Neuron (in vitro differentiated cells): ENCODE results near the gene SETD1B.
A peak's percentile ranks its signal among the peaks of the same experiment; 100 is the strongest.

ENCODE experiments used
- H2AFZ ChIP-seq: one replicate; pipeline ENCODE4 v1.6.1; 2013; ENCODE audit warnings: low read depth, mild to moderate bottlenecking, inconsistent platforms, low read length, moderate library complexity
- H3K27me3 ChIP-seq: one replicate; pipeline ENCODE4 v1.6.1; 2013; ENCODE audit warnings: low read length; ENCODE audit not compliant: insufficient read depth
- H3K36me3 ChIP-seq: one replicate; pipeline ENCODE4 v1.6.1; 2013; ENCODE audit warnings: low read length; ENCODE audit not compliant: insufficient read depth
- H3K4me1 ChIP-seq: one replicate; pipeline ENCODE4 v1.6.1; 2013; ENCODE audit warnings: low read length; ENCODE audit not compliant: insufficient read depth
- H3K4me3 ChIP-seq: 2 replicates; pipeline ENCODE4 v1.5.1; 2013; ENCODE audit warnings: mild to moderate bottlenecking, low read length, moderate library complexity
- H3K9me3 ChIP-seq: one replicate; pipeline ENCODE4 v1.6.1; 2013; ENCODE audit warnings: low read length

Gene SETD1B

DNA sequence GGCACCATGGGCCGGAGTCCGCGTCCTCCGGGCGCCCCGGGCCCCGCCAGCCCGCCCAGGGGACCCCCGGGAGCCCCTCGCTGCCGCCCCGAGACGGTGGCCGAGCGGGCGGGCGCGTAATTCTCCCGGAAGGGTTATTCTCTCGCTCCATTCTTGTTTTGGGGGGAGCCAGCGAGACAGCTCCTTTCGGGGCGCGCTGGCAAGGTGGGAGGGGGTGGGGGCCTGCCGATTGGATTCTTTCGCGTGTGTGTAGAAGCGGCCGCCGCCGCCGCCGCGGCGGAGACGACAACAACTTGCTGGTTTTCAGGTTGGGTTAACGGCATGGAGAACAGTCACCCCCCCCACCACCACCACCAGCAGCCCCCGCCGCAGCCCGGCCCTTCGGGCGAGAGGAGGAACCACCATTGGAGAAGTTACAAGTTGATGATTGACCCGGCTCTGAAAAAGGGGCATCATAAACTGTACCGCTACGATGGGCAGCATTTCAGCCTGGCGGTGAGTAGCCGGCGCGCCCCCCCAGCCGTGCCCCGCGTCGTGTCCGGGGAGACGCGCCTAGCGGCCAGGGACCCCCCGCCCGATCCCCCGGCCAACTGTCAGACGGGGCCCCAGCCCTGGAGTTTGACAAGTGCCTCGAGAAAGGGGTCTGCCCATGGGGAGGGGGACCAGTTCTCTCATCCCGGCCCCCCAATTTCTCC, 755 bp downstream of the SETD1B start:
- Histone ChIP-seq H3K9me3 (no peaks in the 10 kb centered on the region), H3K36me3 (peaks cover 16% of the 10 kb centered on the region), H2AFZ (no peak overlapping the region), H3K27me3 (no peaks in the 10 kb centered on the region), H3K4me3 (peak overlapping the region; percentile 88), H3K4me1 (peaks cover 31% of the 10 kb centered on the region)

DNA sequence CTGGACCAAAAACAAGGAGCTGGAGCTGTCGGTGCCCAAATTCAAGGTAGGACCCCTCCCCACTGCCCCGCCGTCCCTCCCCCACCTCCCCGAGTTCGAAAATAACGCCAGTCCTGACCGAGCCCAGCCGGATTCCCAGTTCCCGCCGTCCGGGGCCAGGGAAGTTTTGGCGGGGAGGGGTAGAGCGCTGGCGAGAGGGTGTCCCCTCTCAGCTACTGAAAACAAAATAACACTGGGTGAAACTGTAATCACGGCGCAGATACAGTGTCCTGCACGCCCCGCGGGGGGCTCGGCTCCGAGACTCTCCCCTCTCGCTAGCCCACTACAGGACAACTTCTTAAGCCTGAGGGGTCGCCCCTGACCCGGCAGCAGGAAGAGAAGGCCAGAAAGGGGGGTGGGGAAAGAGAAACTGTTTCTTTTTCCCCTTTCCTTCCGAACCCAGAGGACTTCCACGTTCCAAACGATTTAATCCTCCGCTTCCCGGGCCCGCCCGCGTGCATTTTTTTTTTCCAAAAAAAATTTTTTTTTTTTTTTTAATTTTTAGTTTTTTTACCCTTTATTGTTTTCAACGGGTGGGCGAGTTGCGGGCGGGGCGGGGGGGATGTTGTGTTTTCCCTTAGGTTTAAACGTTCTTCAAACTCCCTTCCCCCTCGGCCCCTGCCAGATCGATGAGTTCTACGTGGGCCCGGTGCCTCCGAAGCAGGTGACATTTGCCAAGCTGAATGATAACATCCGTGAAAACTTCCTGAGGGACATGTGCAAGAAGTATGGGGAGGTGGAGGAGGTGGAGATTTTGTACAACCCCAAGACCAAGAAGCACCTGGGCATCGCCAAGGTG, 1.6 kb downstream of the SETD1B start:
- no peaks in the 10 kb centered on the region for H3K27me3 ChIP-seq
- H3K36me3 ChIP-seq, result peaks cover 24% of the 10 kb centered on the region
- peak overlapping the region; percentile 88 for H3K4me3 ChIP-seq
- no peak overlapping the region for H2AFZ ChIP-seq
- no peaks in the 10 kb centered on the region for H3K9me3 ChIP-seq
- H3K4me1 ChIP-seq, result peaks cover 29% of the 10 kb centered on the region

- H3K9me3 ChIP-seq, result no peaks in the 10 kb centered on the region
- peaks cover 31% of the 10 kb centered on the region for H3K36me3 ChIP-seq
- H3K4me1 ChIP-seq, result peaks cover 30% of the 10 kb centered on the region
- no peak overlapping the region for H2AFZ ChIP-seq
- H3K4me3 ChIP-seq, result peak overlapping the region; percentile 88
- H3K27me3 ChIP-seq, result no peaks in the 10 kb centered on the region
Observed at GRCh38 chr12:121806009-121806545, 2.3 kb downstream of the SETD1B start.

DNA sequence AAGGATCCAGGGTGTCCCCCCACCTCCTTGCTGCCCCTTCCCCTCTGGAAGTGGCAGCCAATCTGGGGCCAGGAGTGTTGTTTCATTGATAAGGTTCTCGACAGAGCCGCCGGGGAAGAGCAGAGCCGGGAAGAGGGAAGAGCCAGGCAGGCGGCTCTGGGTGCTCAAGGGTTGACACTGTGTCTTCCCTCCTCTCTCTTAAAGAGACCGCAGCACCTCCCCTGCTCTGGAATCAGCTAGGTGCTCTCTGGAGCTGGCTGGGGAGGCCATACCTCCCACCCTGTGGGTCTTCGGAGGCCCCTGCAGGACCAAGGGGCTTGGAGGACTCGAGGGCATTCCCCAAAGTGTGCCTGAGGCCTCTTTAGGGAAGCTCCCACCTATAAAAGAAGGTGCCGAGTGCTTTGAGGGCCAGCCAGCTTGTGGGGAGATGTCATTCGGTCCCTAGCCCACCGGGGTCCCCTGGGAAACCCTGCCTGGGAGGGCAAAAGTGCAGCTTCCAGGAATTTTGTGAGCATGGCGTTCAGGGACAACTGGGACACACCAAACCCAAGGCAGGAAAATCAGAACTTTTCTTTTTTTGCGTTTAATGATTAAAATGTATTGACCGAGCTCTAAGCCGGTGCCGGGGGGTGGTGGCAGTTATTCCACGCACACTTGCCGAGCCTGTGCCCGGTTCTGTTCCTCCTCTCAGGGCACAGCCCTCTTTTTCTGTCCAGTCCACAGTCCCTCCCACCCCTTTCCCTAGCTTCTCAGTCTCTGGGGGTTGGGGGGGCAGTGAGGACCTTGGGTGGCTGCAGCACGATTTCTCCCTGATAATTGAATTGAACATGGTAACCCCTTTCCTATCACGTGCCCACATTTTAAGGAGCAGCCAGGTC, 3.0 kb downstream of the SETD1B start:
- no peaks in the 10 kb centered on the region for H3K9me3 ChIP-seq
- no peak overlapping the region for H2AFZ ChIP-seq
- H3K27me3 ChIP-seq, result no peaks in the 10 kb centered on the region
- H3K36me3 ChIP-seq, result peaks cover 33% of the 10 kb centered on the region
- H3K4me3 ChIP-seq, result peak overlapping the region; percentile 88
- H3K4me1 ChIP-seq, result peaks cover 31% of the 10 kb centered on the region

GRCh38 chr12:121807642-121808347, 4.0 kb downstream of the SETD1B start:
- peaks cover 32% of the 10 kb centered on the region for H3K4me1 ChIP-seq
- no peaks in the 10 kb centered on the region for H3K27me3 ChIP-seq
- H3K9me3 ChIP-seq, result no peaks in the 10 kb centered on the region
- H2AFZ ChIP-seq, result no peak overlapping the region
- H3K4me3 ChIP-seq, result no peak overlapping the region
- peaks cover 39% of the 10 kb centered on the region for H3K36me3 ChIP-seq

GRCh38 chr12:121808623-121809022, 4.8 kb downstream of the SETD1B start:
- Histone ChIP-seq H3K4me1 (peaks cover 30% of the 10 kb centered on the region), H3K9me3 (no peaks in the 10 kb centered on the region), H3K27me3 (no peaks in the 10 kb centered on the region), H2AFZ (no peak overlapping the region), H3K4me3 (no peak overlapping the region), H3K36me3 (peaks cover 41% of the 10 kb centered on the region)

GRCh38 chr12:121809712-121810116, 5.9 kb downstream of the SETD1B start:
- Histone ChIP-seq H3K4me3 (no peak overlapping the region), H3K27me3 (no peaks in the 10 kb centered on the region), H3K9me3 (no peaks in the 10 kb centered on the region), H3K4me1 (peaks cover 30% of the 10 kb centered on the region), H3K36me3 (peaks cover 47% of the 10 kb centered on the region), H2AFZ (no peak overlapping the region)

DNA sequence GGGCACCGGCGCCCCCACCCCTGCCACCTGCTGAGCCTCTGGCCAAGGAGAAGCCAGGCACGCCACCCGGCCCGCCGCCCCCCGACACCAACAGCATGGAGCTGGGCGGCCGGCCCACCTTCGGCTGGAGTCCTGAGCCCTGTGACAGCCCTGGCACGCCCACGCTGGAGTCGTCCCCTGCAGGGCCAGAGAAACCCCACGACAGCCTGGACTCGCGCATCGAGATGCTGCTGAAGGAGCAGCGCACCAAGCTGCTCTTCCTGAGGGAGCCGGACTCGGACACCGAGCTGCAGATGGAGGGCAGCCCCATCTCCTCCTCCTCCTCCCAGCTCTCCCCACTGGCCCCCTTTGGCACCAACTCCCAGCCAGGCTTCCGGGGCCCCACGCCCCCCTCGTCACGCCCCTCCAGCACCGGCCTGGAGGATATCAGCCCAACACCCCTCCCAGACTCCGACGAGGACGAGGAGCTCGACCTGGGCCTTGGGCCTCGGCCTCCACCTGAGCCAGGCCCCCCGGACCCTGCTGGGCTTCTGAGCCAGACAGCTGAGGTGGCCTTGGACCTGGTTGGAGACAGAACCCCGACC, 6.5 kb downstream of the SETD1B start:
- Histone ChIP-seq H3K36me3 (peaks cover 50% of the 10 kb centered on the region), H3K4me3 (no peak overlapping the region)

DNA sequence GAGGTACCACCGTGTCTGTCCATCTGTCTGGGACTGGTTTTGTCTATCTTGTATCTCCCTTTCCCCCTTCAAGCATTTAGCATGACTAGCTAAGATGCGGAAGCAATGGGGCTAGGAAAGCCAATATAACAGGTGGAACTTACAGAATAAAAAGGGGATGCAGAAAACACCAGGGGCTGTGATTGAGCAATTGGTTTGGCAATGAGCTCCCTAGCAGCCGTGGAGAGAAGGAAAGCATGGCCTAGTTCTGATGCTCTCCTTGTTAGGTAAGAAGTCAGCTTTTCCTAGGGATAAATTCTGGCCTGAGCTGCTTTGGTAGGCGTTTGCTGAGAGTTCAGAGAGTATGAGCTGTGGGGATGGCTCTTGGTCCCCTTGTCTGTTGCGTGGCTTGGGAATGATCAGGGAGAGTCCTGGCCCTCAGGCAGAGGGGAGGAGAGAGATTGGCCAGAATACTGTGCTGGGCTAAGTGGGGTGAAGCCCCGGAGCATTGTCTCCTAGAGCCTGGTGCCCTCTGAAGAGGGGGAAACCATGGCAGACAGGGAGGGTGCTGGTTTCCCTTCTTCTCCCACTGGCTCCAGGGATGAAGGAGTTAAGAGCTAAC, 7.1 kb downstream of the SETD1B start:
- no peak overlapping the region for H3K4me3 ChIP-seq

More for the DNA sequence above, 6.5 kb downstream of the SETD1B start:
- H3K27me3 ChIP-seq, result no peaks in the 10 kb centered on the region
- no peak overlapping the region for H2AFZ ChIP-seq
- peaks cover 30% of the 10 kb centered on the region for H3K4me1 ChIP-seq
- no peaks in the 10 kb centered on the region for H3K9me3 ChIP-seq

GRCh38 chr12:121811434-121812319, 7.9 kb downstream of the SETD1B start:
- H3K9me3 ChIP-seq, result no peaks in the 10 kb centered on the region
- no peaks in the 10 kb centered on the region for H3K27me3 ChIP-seq
- no peak overlapping the region for H2AFZ ChIP-seq
- H3K4me1 ChIP-seq, result peaks cover 19% of the 10 kb centered on the region
- peaks cover 56% of the 10 kb centered on the region for H3K36me3 ChIP-seq
- peak overlapping the region; percentile 43 for H3K4me3 ChIP-seq

More for the DNA sequence above, 7.1 kb downstream of the SETD1B start:
- Histone ChIP-seq H3K4me1 (peaks cover 26% of the 10 kb centered on the region), H2AFZ (no peak overlapping the region), H3K36me3 (peaks cover 50% of the 10 kb centered on the region), H3K27me3 (no peaks in the 10 kb centered on the region), H3K9me3 (no peaks in the 10 kb centered on the region)

DNA sequence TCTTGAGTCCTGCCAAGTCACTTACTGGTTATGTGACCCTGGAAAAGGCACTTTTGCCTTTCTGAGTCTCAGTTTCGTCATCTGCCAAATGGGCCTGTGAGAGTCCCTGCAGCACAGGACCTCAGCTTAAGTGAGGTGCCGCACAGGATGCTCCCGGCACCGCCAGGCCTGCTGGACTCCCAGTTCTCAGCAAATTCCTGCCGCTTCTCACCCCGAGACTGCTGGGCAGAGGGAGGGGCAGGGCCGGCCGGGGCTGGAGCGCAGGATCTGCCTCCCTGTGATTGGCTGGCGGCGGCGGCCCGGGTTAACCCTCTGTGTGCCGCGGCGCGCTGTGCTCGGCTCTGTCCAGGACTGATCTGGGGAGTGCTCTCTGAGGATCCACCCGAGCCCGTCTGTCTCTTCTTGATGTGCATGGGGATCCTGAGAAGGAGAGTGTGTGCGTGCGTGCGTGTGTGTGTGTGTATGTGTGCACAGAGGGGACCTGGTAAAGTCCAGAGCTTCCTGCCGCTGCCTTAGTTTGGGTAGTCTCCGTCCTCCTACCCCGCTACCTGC, 8.6 kb downstream of the SETD1B start:
- Histone ChIP-seq H3K27me3 (no peaks in the 10 kb centered on the region), H3K4me1 (peaks cover 13% of the 10 kb centered on the region), H2AFZ (no peak overlapping the region), H3K36me3 (peaks cover 63% of the 10 kb centered on the region), H3K4me3 (peak overlapping the region; percentile 43), H3K9me3 (no peaks in the 10 kb centered on the region)
